NCI-H2171 treated with DMSO at 0.1 percent for 48 hours (cell line): ENCODE measurements around the gene RASAL3.

Experiments used
- DNase-seq: peaks from one replicate; lab custom pipeline; 2025; lab: John Stamatoyannopoulos, UW

Gene RASAL3

GRCh38 chr19:15432629-15433518 lies 31.5 kb downstream of the RASAL3 start:
- peak; percentile 85 for DNase-seq

- DNase-seq = no peak
Measured at GRCh38 chr19:15432018-15432494, 32.3 kb downstream of the RASAL3 start.

GRCh38 chr19:15431396-15432017 lies 32.8 kb downstream of the RASAL3 start:
- DNase-seq = no peak

- no peak for DNase-seq
Measured at GRCh38 chr19:15430526-15431120, 33.7 kb downstream of the RASAL3 start.

GRCh38 chr19:15429825-15430467 lies 34.4 kb downstream of the RASAL3 start:
- no peak for DNase-seq

GRCh38 chr19:15428956-15429824 lies 35.2 kb downstream of the RASAL3 start:
- DNase-seq = no peak

GRCh38 chr19:15427991-15428471 lies 36.3 kb downstream of the RASAL3 start:
- DNase-seq = no peak

- no peak for DNase-seq
Measured at GRCh38 chr19:15427350-15427700, 37.0 kb downstream of the RASAL3 start.

- DNase-seq = no peak
Measured at GRCh38 chr19:15426485-15427349, 37.6 kb downstream of the RASAL3 start.

GRCh38 chr19:15425321-15425950 lies 38.9 kb downstream of the RASAL3 start:
- no peak for DNase-seq

GRCh38 chr19:15424692-15425272 lies 39.6 kb downstream of the RASAL3 start:
- DNase-seq = no peak

- no peak for DNase-seq
Measured at GRCh38 chr19:15424121-15424520, 40.2 kb downstream of the RASAL3 start.

- no peak for DNase-seq
Measured at GRCh38 chr19:15423130-15423529, 41.2 kb downstream of the RASAL3 start.

- DNase-seq = no peak
Measured at GRCh38 chr19:15422296-15423075, 41.9 kb downstream of the RASAL3 start.

GRCh38 chr19:15421721-15422260 lies 42.6 kb downstream of the RASAL3 start:
- peak; percentile 27 for DNase-seq

- DNase-seq = no peak
Measured at GRCh38 chr19:15421136-15421695, 43.1 kb downstream of the RASAL3 start.

- no peak for DNase-seq
Measured at GRCh38 chr19:15419413-15420025, 44.8 kb downstream of the RASAL3 start.
